ENCODE data around the gene CBLC.

The CBLC gene

DNA sequence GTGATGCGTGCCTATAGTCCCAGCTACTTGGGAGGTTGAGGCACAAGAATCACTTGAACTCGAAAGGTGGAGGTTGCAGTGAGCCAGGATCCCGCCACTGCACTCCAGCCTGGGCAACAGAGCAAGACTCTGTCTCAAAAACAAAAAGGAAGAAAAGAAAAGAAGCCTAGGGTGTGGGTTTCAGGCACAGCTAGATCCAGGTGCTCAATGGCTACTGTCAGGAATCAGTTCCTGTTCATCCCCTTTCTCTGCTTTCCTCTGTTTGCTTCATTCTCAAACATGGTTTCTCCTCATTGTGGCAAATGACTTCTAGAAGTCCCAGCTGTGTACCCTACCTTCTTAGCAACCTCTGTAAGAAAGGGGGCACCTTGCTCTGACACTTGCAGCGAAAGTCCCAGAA, 5.9 kb downstream of the CBLC start:
- CTCF ChIA-PET: interaction anchor here (0.8 to 1.8 kb wide), 8 partner anchors 8 to 132 kb away, joined by 3 to 20 read pairs (median 6); no protein-coding TSS in a partner anchor
- TF ChIP-seq ELF4 (IDR thresholded peaks at IDR 0.05) (no peak), ARNT (IDR thresholded peaks at IDR 0.05) (no peak), L3MBTL2 (conservative IDR thresholded peaks at IDR 0.05) (no peak), PKNOX1 (IDR thresholded peaks at IDR 0.05) (no peak), SUZ12 (IDR thresholded peaks at IDR 0.05) (no peak), SP1 (IDR thresholded peaks at IDR 0.05) (no peak), NFRKB (IDR thresholded peaks at IDR 0.05) (no peak), FOXA1 (IDR thresholded peaks at IDR 0.05) (no peak), TARDBP (IDR thresholded peaks at IDR 0.05) (no peak)
- POLR2A ChIA-PET: interaction anchor here (0.9 to 1.0 kb wide), 2 partner anchors 39 to 94 kb away, joined by 3 to 4 read pairs; no protein-coding TSS in a partner anchor
- DNase-seq (ENCODE audit: extremely low spot score): no peak

GRCh38 chr19:44785271-44785670, 7.6 kb downstream of the CBLC start:
- CTCF ChIA-PET: interaction anchor here (0.9 to 1.8 kb wide), 6 partner anchors 10 to 96 kb away, joined by 3 to 7 read pairs (median 4); no protein-coding TSS in a partner anchor
- DNase-seq (ENCODE audit: extremely low spot score): no peak
- POLR2A ChIA-PET: no interaction called here
- TF ChIP-seq ELF4 (IDR thresholded peaks at IDR 0.05) (no peak), LEF1 (IDR thresholded peaks at IDR 0.05; ENCODE audit: borderline replicate concordance) (no peak), SP1 (IDR thresholded peaks at IDR 0.05) (no peak), PKNOX1 (IDR thresholded peaks at IDR 0.05) (no peak), FOXM1 (IDR thresholded peaks at IDR 0.05; ENCODE audit: borderline replicate concordance) (no peak), ZNF384 (IDR thresholded peaks at IDR 0.05) (no peak), BHLHE40 (IDR thresholded peaks at IDR 0.05; ENCODE audit: borderline replicate concordance) (no peak), HDGF (IDR thresholded peaks at IDR 0.05; ENCODE audit: borderline replicate concordance) (no peak), NFRKB (IDR thresholded peaks at IDR 0.05) (no peak), ARNT (IDR thresholded peaks at IDR 0.05) (no peak), SUZ12 (IDR thresholded peaks at IDR 0.05) (no peak), FOXA1 (IDR thresholded peaks at IDR 0.05) (no peak), L3MBTL2 (conservative IDR thresholded peaks at IDR 0.05) (no peak), CTBP1 (IDR thresholded peaks at IDR 0.05; ENCODE audit: borderline replicate concordance) (no peak)

GRCh38 chr19:44785993-44786392, 8.3 kb downstream of the CBLC start:
- DNase-seq (ENCODE audit: extremely low spot score): no peak
- ChIA-PET POLR2A (no interaction called here), CTCF (interaction anchor here (0.6 kb wide), 1 partner anchor 13 kb away, joined by 3 read pairs; no protein-coding TSS in a partner anchor)
- TF ChIP-seq HDGF (IDR thresholded peaks at IDR 0.05; ENCODE audit: borderline replicate concordance) (no peak), BHLHE40 (IDR thresholded peaks at IDR 0.05; ENCODE audit: borderline replicate concordance) (no peak), TARDBP (IDR thresholded peaks at IDR 0.05) (no peak), L3MBTL2 (conservative IDR thresholded peaks at IDR 0.05) (no peak), FOXM1 (IDR thresholded peaks at IDR 0.05; ENCODE audit: borderline replicate concordance) (no peak), CTBP1 (IDR thresholded peaks at IDR 0.05; ENCODE audit: borderline replicate concordance) (no peak), ZNF384 (IDR thresholded peaks at IDR 0.05) (no peak), SUZ12 (IDR thresholded peaks at IDR 0.05) (no peak), PKNOX1 (IDR thresholded peaks at IDR 0.05) (no peak), ARNT (IDR thresholded peaks at IDR 0.05) (no peak), SP1 (IDR thresholded peaks at IDR 0.05) (no peak), NFRKB (IDR thresholded peaks at IDR 0.05) (no peak), ELF4 (IDR thresholded peaks at IDR 0.05) (no peak), FOXK2 (IDR thresholded peaks at IDR 0.05) (no peak), FOXA1 (IDR thresholded peaks at IDR 0.05) (no peak)

DNA sequence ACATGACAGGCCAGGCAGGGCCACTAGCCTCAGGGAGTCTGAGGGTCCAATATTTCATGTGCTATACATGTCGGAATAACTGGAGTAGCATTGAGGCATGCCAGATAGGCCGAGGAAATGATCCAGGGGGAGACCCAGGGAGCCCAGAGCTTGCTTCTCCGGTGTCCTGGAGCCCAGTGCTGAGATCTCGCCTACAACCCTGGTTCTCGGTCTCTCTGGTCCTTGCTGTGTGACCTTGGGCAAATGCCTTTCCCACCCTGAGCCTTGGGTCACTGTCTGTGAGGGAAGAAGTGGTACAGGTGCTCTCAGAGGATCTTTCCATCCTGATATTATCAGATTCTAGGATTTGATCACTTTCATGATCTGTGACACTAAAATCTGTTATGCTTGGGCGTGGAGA, 11.3 kb downstream of the CBLC start:
- no peak for TF ChIP-seq TARDBP (IDR thresholded peaks at IDR 0.05)
- no peak for TF ChIP-seq ZNF384 (IDR thresholded peaks at IDR 0.05)
- TF ChIP-seq ELF4 (IDR thresholded peaks at IDR 0.05): no peak
- TF ChIP-seq ARNT (IDR thresholded peaks at IDR 0.05): no peak
- no peak for TF ChIP-seq HDGF (IDR thresholded peaks at IDR 0.05; ENCODE audit: borderline replicate concordance)
- TF ChIP-seq SUZ12 (IDR thresholded peaks at IDR 0.05): no peak
- TF ChIP-seq PKNOX1 (IDR thresholded peaks at IDR 0.05): no peak
- no peak for TF ChIP-seq BHLHE40 (IDR thresholded peaks at IDR 0.05; ENCODE audit: borderline replicate concordance)
- TF ChIP-seq NFRKB (IDR thresholded peaks at IDR 0.05): no peak
- TF ChIP-seq SP1 (IDR thresholded peaks at IDR 0.05): no peak
- no peak for DNase-seq (ENCODE audit: extremely low spot score)
- CTCF ChIA-PET: interaction anchor here (0.6 kb wide), 1 partner anchor 135 kb away, joined by 4 read pairs; no protein-coding TSS in a partner anchor
- POLR2A ChIA-PET: no interaction called here

DNA sequence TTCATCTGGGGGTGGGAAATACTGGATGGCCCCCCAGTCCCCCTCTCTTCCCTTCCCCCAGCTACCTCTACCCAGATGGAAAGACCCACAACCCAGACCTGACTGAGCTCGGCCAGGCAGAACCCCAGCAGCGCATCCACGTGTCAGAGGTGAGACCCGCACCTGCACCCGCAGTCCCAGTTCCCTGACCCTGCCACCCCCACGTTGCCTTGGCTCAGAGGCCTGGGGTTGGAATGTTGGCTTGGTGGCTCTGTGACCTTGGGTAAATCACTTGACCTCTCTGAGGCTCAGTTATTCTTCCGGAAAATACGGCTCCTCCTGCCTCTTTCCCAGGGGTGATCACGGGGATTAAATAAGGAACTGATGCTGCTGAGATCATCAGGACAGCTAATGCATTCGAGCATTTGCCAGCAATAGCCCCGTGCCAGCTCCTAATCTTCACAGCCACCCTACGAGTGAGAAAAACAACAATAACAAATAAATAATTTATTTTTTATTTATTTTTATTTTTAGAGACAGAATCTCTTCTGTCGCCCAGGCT, 12.3 kb downstream of the CBLC start:
- CTCF ChIA-PET: no interaction called here
- POLR2A ChIA-PET: no interaction called here
- no peak for DNase-seq (ENCODE audit: extremely low spot score)
- TF ChIP-seq TARDBP (IDR thresholded peaks at IDR 0.05) (no peak), SUZ12 (IDR thresholded peaks at IDR 0.05) (no peak), ELF4 (IDR thresholded peaks at IDR 0.05) (no peak), FOXK2 (IDR thresholded peaks at IDR 0.05) (no peak), FOXA1 (IDR thresholded peaks at IDR 0.05) (no peak), CTBP1 (IDR thresholded peaks at IDR 0.05; ENCODE audit: borderline replicate concordance) (no peak), SP1 (IDR thresholded peaks at IDR 0.05) (no peak), ZNF384 (IDR thresholded peaks at IDR 0.05) (no peak), FOXM1 (IDR thresholded peaks at IDR 0.05; ENCODE audit: borderline replicate concordance) (no peak), ARNT (IDR thresholded peaks at IDR 0.05) (no peak), BHLHE40 (IDR thresholded peaks at IDR 0.05; ENCODE audit: borderline replicate concordance) (no peak), NFRKB (IDR thresholded peaks at IDR 0.05) (no peak), LEF1 (IDR thresholded peaks at IDR 0.05; ENCODE audit: borderline replicate concordance) (no peak), PKNOX1 (IDR thresholded peaks at IDR 0.05) (no peak)
